MCF 10A (cell line): ENCODE results near the gene GULP1. TPM values are rescaled to one million over a fixed set of nuclear protein-coding genes. Genes with fewer than 3 reads are reported as not detected.

Source experiments
- BruUV-seq: library from RNA; stranded (reverse); fragments of 400-500 nt; replicated peaks from 2 replicates; lab custom pipeline; 2021; lab: Mats Ljungman, UMichigan
- CTCF ChIA-PET: fragments of 300-600 bp; sonication (Branson Sonifier 250); formaldehyde crosslinking; extraction: SDS; loops from one replicate; lab custom pipeline; 2021; ENCODE audit warnings: antibody characterized with exemption, inconsistent platforms; lab: Yijun Ruan, JAX
- POLR2A ChIA-PET: fragments of 300-600, 350-650 bp; sonication (Branson Sonifier 250); formaldehyde crosslinking; extraction: SDS; loops from one replicate; lab custom pipeline; 2020; ENCODE audit warnings: antibody characterized with exemption, inconsistent platforms; lab: Yijun Ruan, JAX
- DNase-seq: peaks from one replicate; pipeline ENCODE4 v3.0.0-alpha.2; 2018; ENCODE audit not compliant: unreplicated experiment
- H3K27ac Mint-ChIP-seq: one replicate; pipeline ENCODE4 v1.8.0; 2022; ENCODE audit warnings: mild to moderate bottlenecking, low read depth, mixed read lengths; ENCODE audit not compliant: unreplicated experiment
- H3K27me3 Mint-ChIP-seq: one replicate; pipeline ENCODE4 v1.8.0; 2022; ENCODE audit warnings: mixed read lengths; ENCODE audit not compliant: insufficient read depth, unreplicated experiment
- H3K36me3 Mint-ChIP-seq: one replicate; pipeline ENCODE4 v1.8.0; 2022; ENCODE audit warnings: mild to moderate bottlenecking, moderate library complexity, mixed read lengths; ENCODE audit not compliant: insufficient read depth, unreplicated experiment
- H3K4me1 Mint-ChIP-seq: one replicate; pipeline ENCODE4 v1.8.0; 2022; ENCODE audit warnings: mixed read lengths; ENCODE audit not compliant: insufficient read depth, unreplicated experiment
- H3K4me3 Mint-ChIP-seq: one replicate; pipeline ENCODE4 v1.8.0; 2022; ENCODE audit warnings: mild to moderate bottlenecking, moderate library complexity, mixed read lengths; ENCODE audit not compliant: unreplicated experiment
- H3K9me3 Mint-ChIP-seq: one replicate; pipeline ENCODE4 v1.8.0; 2022; ENCODE audit warnings: mixed read lengths; ENCODE audit not compliant: unreplicated experiment
- CTCF ChIP-seq: fragments of 200-600 bp; IDR thresholded peaks from one replicate; pipeline ENCODE4 v1.8.0; 2022; ENCODE audit warnings: antibody characterized with exemption, mild to moderate bottlenecking; ENCODE audit not compliant: unreplicated experiment
- intact Hi-C: fragments of 100-400 bp; cut with micrococcal nuclease; formaldehyde crosslinking; loops from 2 replicates; pipeline ENCODE4 v1.14.1; 2022
- total RNA-seq: library from RNA; stranded (reverse); gene quantifications from 2 replicates; pipeline ENCODE4 v1.2.3, GENCODE V29; 2022

The GULP1 gene
- total RNA-seq, 1 experiment from 2014 or later: 4.2 TPM

GRCh38 chr2:188369365-188369764, 77.7 kb downstream of the GULP1 start:
- TF ChIP-seq CTCF: peak; percentile 59
- no peaks in the 10 kb centered on the region for H3K36me3 Mint-ChIP-seq
- no peaks in the 10 kb centered on the region for H3K9me3 Mint-ChIP-seq
- no peak overlapping the region for H3K4me3 Mint-ChIP-seq
- no TSS peak for BruUV-seq
- POLR2A ChIA-PET: interaction anchor here (1.5 kb wide), 1 partner anchor 77 kb away, joined by 11 read pairs; the partner anchor contains the start of gene GULP1
- H3K4me1 Mint-ChIP-seq: no peaks in the 10 kb centered on the region
- no peaks in the 10 kb centered on the region for H3K27me3 Mint-ChIP-seq
- CTCF ChIA-PET: interaction anchor here (0.6 to 4.5 kb wide), 28 partner anchors 9 to 1107 kb away, joined by 3 to 28 read pairs (median 4); partner anchors contain the start of gene GULP1
- intact Hi-C loops: loop anchor here (1.0 to 10.0 kb wide), 6 partner anchors 78 to 875 kb away; partner anchors contain the start of gene GULP1
- no peak overlapping the region for H3K27ac Mint-ChIP-seq
- peak; percentile 73 for DNase-seq

GRCh38 chr2:188378371-188378950, 86.8 kb downstream of the GULP1 start:
- intact Hi-C loops: no loop called here
- Mint-ChIP-seq H3K4me3 (no peak overlapping the region), H3K9me3 (no peaks in the 10 kb centered on the region), H3K27me3 (no peaks in the 10 kb centered on the region), H3K36me3 (no peaks in the 10 kb centered on the region), H3K4me1 (peaks cover 17% of the 10 kb centered on the region), H3K27ac (no peak overlapping the region)
- no peak for TF ChIP-seq CTCF
- CTCF ChIA-PET: interaction anchor here (0.6 to 1.5 kb wide), 2 partner anchors 9 to 461 kb away, joined by 5 to 7 read pairs; no protein-coding TSS in a partner anchor
- BruUV-seq: no TSS peak
- POLR2A ChIA-PET: no interaction called here
- DNase-seq: no peak

- BruUV-seq: no TSS peak
- POLR2A ChIA-PET: interaction anchor here (0.7 kb wide), 1 partner anchor 1781 kb away, joined by 3 read pairs; no protein-coding TSS in a partner anchor
- no peak overlapping the region for H3K27ac Mint-ChIP-seq
- H3K4me3 Mint-ChIP-seq: no peak overlapping the region
- TF ChIP-seq CTCF: no peak
- intact Hi-C loops: loop anchor here (5.0 kb wide), 1 partner anchor 877 kb away; no protein-coding TSS in a partner anchor
- CTCF ChIA-PET: interaction anchor here (0.6 to 1.4 kb wide), 6 partner anchors 10 to 798 kb away, joined by 3 to 10 read pairs (median 3); partner anchors contain the start of gene GULP1
- H3K36me3 Mint-ChIP-seq: no peaks in the 10 kb centered on the region
- H3K9me3 Mint-ChIP-seq: peaks cover 7% of the 10 kb centered on the region
- peaks cover 17% of the 10 kb centered on the region for H3K4me1 Mint-ChIP-seq
- DNase-seq: no peak
- no peaks in the 10 kb centered on the region for H3K27me3 Mint-ChIP-seq
Measured at GRCh38 chr2:188379748-188380147, 88.1 kb downstream of the GULP1 start.

GRCh38 chr2:188380280-188380679, 88.6 kb downstream of the GULP1 start:
- no TSS peak for BruUV-seq
- DNase-seq: no peak
- Mint-ChIP-seq H3K36me3 (no peaks in the 10 kb centered on the region), H3K27ac (no peak overlapping the region), H3K27me3 (no peaks in the 10 kb centered on the region), H3K9me3 (peaks cover 7% of the 10 kb centered on the region), H3K4me3 (no peak overlapping the region), H3K4me1 (peaks cover 17% of the 10 kb centered on the region)
- no peak for TF ChIP-seq CTCF
- CTCF ChIA-PET: interaction anchor here (0.7 to 1.4 kb wide), 4 partner anchors 11 to 799 kb away, joined by 3 to 10 read pairs (median 4); no protein-coding TSS in a partner anchor
- POLR2A ChIA-PET: no interaction called here
- intact Hi-C loops: loop anchor here (5.0 kb wide), 1 partner anchor 878 kb away; no protein-coding TSS in a partner anchor
